Activated CD4-positive, alpha-beta T cell treated with anti-CD3 and anti-CD28 coated beads, Interleukin-2, amount 50 U/mL, for 24 hours (primary cell): ENCODE measurements around the gene CACYBP.
A peak's percentile ranks its signal among the peaks of the same experiment; 100 is the strongest.

Source experiments
- DNase-seq, 2 donors: peaks; one replicate each; pipeline ENCODE4 v3.0.0-alpha.2; 2020; ENCODE audit warnings: low read depth in 1 of 2, low spot score in 1 of 2

Gene CACYBP, protein sequence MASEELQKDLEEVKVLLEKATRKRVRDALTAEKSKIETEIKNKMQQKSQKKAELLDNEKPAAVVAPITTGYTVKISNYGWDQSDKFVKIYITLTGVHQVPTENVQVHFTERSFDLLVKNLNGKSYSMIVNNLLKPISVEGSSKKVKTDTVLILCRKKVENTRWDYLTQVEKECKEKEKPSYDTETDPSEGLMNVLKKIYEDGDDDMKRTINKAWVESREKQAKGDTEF

DNA sequence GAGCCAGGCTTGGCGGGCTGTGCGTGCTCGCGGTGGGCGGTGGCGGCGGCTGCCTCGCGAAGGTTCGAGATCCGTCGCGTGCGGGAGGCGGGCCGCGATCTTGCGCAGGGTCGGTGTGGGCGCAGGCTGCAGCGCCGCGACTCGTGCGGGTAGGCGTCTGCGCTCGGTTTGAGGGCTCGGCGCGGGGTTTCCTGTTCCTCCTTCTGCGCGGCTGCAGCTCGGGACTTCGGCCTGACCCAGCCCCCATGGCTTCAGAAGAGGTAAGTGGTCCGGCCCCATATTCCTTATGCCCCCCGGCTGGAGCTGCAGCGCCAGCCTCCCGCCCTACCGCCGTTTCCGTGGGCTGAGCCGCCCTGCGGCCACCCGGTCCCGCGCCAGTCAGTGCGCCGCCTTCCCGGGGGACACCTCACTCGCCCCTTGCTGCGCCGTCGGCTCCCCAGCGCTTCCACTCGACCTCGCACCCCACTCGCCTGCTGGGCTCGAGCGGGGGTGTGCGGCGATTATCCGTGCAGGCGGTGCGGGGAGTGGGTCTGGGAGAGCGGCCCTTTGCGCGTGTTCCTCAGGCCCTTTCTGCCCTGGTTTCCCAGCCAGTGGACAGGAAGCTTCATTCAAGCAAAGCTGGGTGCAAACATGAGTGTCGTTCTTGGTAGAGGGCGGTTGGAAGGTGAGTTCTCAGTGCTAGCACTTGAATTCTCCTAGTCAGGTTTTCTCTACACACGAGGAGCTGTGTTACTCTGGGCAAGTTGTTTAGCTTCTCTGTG, at the start of gene CACYBP:
Gene CACYBP, plus strand, starts transcription at position 12 of the 761 bp plus-strand sequence. Its CDS starts 234 bp downstream, at position 246.
- peak; percentile 16 to 26 for DNase-seq

GRCh38 chr1:174953285-174954072, 46.3 kb upstream of the CACYBP start:
- DNase-seq: no peak

DNA sequence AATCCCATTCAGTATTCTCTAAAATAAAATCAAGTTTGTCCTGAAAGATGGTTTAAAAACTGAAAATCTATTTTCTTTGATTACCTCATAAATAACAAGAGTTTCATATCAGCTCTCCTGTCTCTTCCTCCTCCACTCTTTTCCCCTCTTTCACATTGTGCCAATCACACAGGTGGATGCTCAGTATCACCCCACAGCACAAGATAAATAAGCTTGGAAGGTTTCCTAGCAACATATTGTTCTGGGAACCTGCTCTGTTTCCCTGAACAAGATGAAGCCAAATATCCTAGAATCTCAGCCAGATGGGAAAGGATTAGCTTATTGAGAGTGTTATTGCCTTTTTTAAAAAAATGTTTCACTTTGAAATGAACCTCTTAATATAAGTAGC, 45.7 kb upstream of the CACYBP start:
- DNase-seq: no peak

GRCh38 chr1:174954671-174955669, 44.8 kb upstream of the CACYBP start:
- DNase-seq: no peak

- no peak for DNase-seq
Observed at GRCh38 chr1:174956086-174956485, 43.7 kb upstream of the CACYBP start.

- no peak for DNase-seq
Observed at GRCh38 chr1:174956976-174957375, 42.8 kb upstream of the CACYBP start.

GRCh38 chr1:174957829-174958228, 41.9 kb upstream of the CACYBP start:
- no peak for DNase-seq

- no peak for DNase-seq
Observed at GRCh38 chr1:174958396-174958795, 41.4 kb upstream of the CACYBP start.

- no peak for DNase-seq
Observed at GRCh38 chr1:174960362-174960761, 39.4 kb upstream of the CACYBP start.

DNA sequence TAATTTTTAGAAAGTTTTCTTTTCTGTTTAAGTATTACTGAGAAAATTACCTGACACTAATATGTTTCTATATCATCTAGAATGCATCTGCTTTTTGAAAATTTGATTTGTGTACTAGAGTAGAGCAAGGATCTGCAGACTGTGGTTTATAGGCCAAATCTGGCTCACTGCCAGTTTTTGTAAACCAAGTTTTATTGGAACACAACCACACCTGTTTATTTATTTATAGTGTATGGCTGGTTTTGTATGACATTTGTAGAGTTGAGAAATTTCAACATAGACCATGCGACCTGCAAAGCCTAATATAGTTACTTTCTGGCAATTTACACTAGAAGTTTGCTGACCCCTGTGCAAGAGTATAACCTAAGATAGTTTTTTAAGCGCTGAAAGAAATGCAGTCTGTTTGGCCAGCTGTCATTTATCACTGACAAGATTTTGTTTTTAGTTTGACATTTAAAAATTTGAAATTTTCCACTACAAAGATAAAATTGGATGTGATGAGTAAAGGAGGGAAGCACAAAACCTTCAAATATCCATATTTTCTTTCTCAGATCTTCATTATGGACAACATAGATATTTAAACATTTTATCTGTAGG, 36.1 kb upstream of the CACYBP start:
- DNase-seq: no peak

GRCh38 chr1:174964261-174964971, 35.3 kb upstream of the CACYBP start:
- DNase-seq: peak in 1 of 2 donors; percentile 44

- no peak for DNase-seq
Observed at GRCh38 chr1:174964972-174965361, 34.8 kb upstream of the CACYBP start.

DNA sequence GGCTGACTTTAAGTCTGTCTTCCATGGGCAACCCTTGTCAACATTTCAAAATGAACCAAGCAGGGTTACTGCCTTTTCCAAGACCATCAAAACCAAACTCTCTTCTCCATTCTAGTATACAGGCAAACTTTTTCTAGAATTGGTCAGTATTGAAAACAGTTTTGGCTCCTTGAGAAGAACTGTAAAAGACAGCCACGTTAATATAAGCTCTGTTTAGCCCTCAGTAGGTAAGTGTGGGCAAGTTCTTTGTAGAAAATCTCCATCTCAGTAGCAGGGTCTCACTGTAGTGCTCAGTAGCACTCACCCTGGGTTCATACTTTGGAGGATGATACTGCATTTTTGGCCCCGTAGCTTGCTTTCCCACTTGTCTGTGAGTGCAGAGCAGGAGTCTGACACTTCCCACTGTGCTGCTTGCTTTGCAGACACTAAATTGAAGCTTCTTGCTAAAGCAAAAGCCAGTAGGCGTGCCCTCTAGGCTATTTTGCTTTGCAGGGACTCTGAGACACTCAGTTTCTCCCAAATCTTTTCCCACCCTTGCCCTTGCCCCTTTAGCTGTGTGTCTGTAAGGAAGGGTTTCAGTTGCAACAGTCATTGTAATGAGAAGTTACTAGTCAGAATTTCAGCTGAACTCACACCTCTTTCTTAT, 34.3 kb upstream of the CACYBP start:
- no peak for DNase-seq

DNA sequence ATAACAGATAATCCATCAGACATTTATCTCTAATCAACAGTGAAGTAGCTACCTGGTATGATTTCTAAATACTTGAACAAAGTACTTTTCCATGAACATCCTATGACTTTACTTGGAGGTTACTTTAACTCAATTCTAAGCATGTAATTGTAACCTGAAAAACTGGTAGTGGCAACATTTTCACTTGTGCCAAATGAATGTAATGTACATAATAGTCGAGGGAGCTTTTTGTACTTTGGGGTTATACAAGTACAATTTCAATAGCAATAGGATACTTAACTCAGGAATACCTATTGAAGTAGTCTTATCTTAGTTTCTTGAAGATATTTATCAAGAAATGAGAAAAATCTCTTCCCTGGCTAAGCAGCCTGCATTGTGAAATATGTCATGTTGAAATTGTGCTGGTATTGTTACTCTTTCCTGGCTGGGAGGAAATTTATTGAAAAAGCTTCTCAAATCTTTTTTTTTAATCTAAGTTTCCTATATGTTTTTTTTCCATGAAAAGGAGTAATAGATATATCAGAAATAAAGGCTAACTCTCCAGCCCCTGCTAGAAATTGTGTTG, 33.7 kb upstream of the CACYBP start:
- no peak for DNase-seq

DNA sequence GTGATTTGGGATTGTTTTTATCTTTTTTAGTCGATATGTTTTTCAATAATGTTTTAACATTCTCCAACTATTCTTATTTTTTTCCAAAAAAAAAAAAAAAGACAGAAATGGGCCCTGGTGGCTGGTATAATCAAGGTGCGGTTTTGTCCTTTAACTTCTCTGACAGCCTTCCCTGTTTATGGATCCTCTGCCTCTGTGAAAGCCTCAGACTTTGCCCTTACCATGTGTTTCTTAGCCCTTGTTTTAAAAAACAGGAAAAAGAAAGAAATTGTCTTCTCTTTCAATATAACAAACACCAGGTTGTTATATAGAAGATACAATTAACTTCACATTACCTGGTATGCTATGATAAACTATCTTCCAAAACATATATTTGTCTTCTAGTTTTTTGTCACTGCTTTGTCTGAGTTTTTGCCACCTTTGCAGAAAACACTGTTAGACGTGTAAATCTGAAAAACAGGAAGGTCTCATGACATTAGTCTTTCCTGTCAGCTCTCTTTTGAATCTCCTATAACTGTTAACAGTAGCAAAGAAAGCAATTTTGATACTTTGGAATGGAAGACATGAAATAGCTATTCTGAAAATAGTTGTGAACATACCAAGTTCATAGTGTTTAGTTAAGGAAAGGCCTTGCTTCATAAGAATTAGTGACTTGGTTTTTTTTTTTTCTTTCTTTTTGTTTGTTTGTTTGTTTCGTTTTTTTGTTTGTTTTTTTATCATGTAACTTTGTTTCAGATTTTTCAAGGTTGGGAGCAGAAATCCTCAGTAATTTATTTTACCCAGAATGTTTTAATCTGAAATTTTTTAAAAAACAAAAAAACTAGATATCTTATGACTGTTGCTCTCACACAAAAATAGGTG, 31.7 kb upstream of the CACYBP start:
- DNase-seq: no peak

GRCh38 chr1:174968750-174969244, 30.9 kb upstream of the CACYBP start:
- no peak for DNase-seq

GRCh38 chr1:174969977-174970376, 29.8 kb upstream of the CACYBP start:
- DNase-seq: no peak

DNA sequence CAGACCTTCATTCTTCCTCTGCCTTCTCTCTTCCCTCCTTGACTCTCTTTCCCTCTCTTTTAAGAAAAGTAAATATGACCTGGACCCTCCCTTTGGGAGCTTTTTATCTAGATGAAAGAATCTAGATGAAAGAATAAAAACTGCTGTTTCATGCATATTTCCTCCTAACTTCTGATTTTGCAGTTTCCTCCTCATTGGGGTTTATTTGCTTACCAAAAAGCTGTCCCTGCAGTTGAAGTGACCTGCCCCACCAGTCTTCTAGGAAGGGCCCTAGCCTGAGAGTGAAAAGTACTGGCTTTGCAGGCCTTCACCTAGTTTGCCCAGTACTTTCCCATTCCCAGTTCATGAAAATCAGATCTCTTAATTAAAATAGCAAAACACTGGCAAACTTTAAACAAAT, 28.3 kb upstream of the CACYBP start:
- DNase-seq: no peak
